GM20431 (cell line): ENCODE measurements around the gene ATXN1.

Source experiments
- in situ Hi-C: fragments of 300-500 bp; cut with MseI, MboI; formaldehyde crosslinking; loops from one replicate; pipeline ENCODE4 v1.15.0; 2020; ENCODE audit warnings: low sequenced_read_pairs; ENCODE audit not compliant: unreplicated experiment

The ATXN1 gene

GRCh38 chr6:16524380-16524707, 236.9 kb downstream of the ATXN1 start:
- in situ Hi-C loops = no loop called here

GRCh38 chr6:16523606-16524379, 237.5 kb downstream of the ATXN1 start:
- in situ Hi-C loops = no loop called here

- in situ Hi-C loops = no loop called here
Observed at GRCh38 chr6:16522937-16523336, 238.3 kb downstream of the ATXN1 start.

GRCh38 chr6:16521528-16521927, 239.7 kb downstream of the ATXN1 start:
- in situ Hi-C loops = no loop called here

- in situ Hi-C loops = no loop called here
Observed at GRCh38 chr6:16519265-16520242, 241.7 kb downstream of the ATXN1 start.

- in situ Hi-C loops = no loop called here
Observed at GRCh38 chr6:16518265-16518664, 243.0 kb downstream of the ATXN1 start.

- in situ Hi-C loops = no loop called here
Observed at GRCh38 chr6:16514249-16514648, 247.0 kb downstream of the ATXN1 start.

GRCh38 chr6:16512544-16513290, 248.5 kb downstream of the ATXN1 start:
- in situ Hi-C loops = no loop called here

GRCh38 chr6:16511723-16512489, 249.4 kb downstream of the ATXN1 start:
- in situ Hi-C loops = no loop called here

GRCh38 chr6:16511040-16511660, 250.1 kb downstream of the ATXN1 start:
- in situ Hi-C loops = no loop called here

GRCh38 chr6:16510245-16510644, 251.0 kb downstream of the ATXN1 start:
- in situ Hi-C loops = no loop called here

GRCh38 chr6:16508959-16509358, 252.3 kb downstream of the ATXN1 start:
- in situ Hi-C loops = no loop called here

GRCh38 chr6:16505711-16506357, 255.4 kb downstream of the ATXN1 start:
- in situ Hi-C loops = no loop called here

GRCh38 chr6:16504609-16505008, 256.7 kb downstream of the ATXN1 start:
- in situ Hi-C loops = no loop called here

GRCh38 chr6:16503970-16504415, 257.3 kb downstream of the ATXN1 start:
- in situ Hi-C loops = no loop called here

GRCh38 chr6:16503241-16503775, 258.0 kb downstream of the ATXN1 start:
- in situ Hi-C loops = no loop called here

- in situ Hi-C loops = no loop called here
Observed at GRCh38 chr6:16498957-16499356, 262.3 kb downstream of the ATXN1 start.

GRCh38 chr6:16498237-16498636, 263.0 kb downstream of the ATXN1 start:
- in situ Hi-C loops = no loop called here
